Hepatocyte (in vitro differentiated cells): Measurements from ENCODE around the gene PIEZO1.

ENCODE experiments used
- EZH2 ChIP-seq: fragments of 200-600 bp; sonication (generic); IDR thresholded peaks from 2 replicates; pipeline ENCODE4 v1.6.1; 2016; ENCODE audit warnings: antibody characterized with exemption, mild to moderate bottlenecking, borderline replicate concordance
- EZH2phosphoT487 ChIP-seq: fragments of 200-600 bp; sonication (generic); IDR thresholded peaks from one replicate; pipeline ENCODE4 v1.6.1; 2018; ENCODE audit warnings: antibody characterized with exemption, mild to moderate bottlenecking, low read depth, moderate library complexity; ENCODE audit not compliant: unreplicated experiment, severe bottlenecking
- TF ChIP-seq, protein P1 (sequence below): fragments of 200-600 bp; sonication (generic); IDR thresholded peaks from 2 replicates; pipeline ENCODE4 v1.5.1; 2016; ENCODE audit warnings: antibody characterized with exemption, mild to moderate bottlenecking; ENCODE audit not compliant: poor library complexity

- TF ChIP-seq, protein P1, sequence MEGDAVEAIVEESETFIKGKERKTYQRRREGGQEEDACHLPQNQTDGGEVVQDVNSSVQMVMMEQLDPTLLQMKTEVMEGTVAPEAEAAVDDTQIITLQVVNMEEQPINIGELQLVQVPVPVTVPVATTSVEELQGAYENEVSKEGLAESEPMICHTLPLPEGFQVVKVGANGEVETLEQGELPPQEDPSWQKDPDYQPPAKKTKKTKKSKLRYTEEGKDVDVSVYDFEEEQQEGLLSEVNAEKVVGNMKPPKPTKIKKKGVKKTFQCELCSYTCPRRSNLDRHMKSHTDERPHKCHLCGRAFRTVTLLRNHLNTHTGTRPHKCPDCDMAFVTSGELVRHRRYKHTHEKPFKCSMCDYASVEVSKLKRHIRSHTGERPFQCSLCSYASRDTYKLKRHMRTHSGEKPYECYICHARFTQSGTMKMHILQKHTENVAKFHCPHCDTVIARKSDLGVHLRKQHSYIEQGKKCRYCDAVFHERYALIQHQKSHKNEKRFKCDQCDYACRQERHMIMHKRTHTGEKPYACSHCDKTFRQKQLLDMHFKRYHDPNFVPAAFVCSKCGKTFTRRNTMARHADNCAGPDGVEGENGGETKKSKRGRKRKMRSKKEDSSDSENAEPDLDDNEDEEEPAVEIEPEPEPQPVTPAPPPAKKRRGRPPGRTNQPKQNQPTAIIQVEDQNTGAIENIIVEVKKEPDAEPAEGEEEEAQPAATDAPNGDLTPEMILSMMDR, result no peak
- TF ChIP-seq EZH2 (no peak), EZH2phosphoT487 (no peak)
Observed at GRCh38 chr16:88800277-88800592, 15.2 kb upstream of the PIEZO1 start.
